Esophagus squamous epithelium (tissue), 5 donors: ENCODE data around the gene CDHR3. TPM values are rescaled to one million over a fixed set of nuclear protein-coding genes. Genes with fewer than 3 reads are reported as not detected.

Source experiments
- DNase-seq: peaks from one replicate; lab custom pipeline; 2025; lab: John Stamatoyannopoulos, UW
- H3K27ac ChIP-seq, 4 donors: fragments of 200-600 bp; sonication (generic); one replicate each; pipeline ENCODE4 v1.5.1; 2016 to 2019; ENCODE audit warnings: mild to moderate bottlenecking in 1 of 4
- H3K27me3 ChIP-seq, 4 donors: fragments of 200-600 bp; sonication (generic); 1 replicate in 3 of 4; 2 replicates in 1 of 4; pipeline versions ENCODE4 v1.5.1 to v1.6.0; 2017 to 2021; ENCODE audit warnings: antibody characterized with exemption in 1 of 4
- H3K36me3 ChIP-seq, 3 donors: fragments of 200-600 bp; sonication (generic); one replicate each; pipeline ENCODE4 v1.5.1; 2016 to 2019
- H3K4me1 ChIP-seq, 3 donors: fragments of 200-600 bp; sonication (generic); one replicate each; pipeline ENCODE4 v1.5.1; 2017 to 2019
- H3K4me3 ChIP-seq, 4 donors: fragments of 200-600 bp; sonication (generic); 1 replicate in 3 of 4; 2 replicates in 1 of 4; pipeline ENCODE4 v1.5.1; 2016 to 2019; ENCODE audit warnings: mild to moderate bottlenecking in 2 of 4, moderate library complexity in 1 of 4
- H3K9me3 ChIP-seq, 3 donors: fragments of 200-600 bp; sonication (generic); one replicate each; pipeline ENCODE4 v1.5.1; 2016 to 2019
- POLR2A ChIP-seq, 4 donors: fragments of 450-650 bp; IDR thresholded peaks; one replicate each; pipeline ENCODE4 v1.6.1; 2017; ENCODE audit warnings: antibody characterized with exemption in 4 of 4, mild to moderate bottlenecking in 4 of 4, moderate library complexity in 3 of 4
- WGBS, 2 donors: methylation state at CpG; one replicate each; pipeline ENCODE4 v1.1.5; 2018; 5-methylcytosine and 5-hydroxymethylcytosine counted together
- intact Hi-C: fragments of 100-400 bp; cut with DNase I; formaldehyde crosslinking; loops from one replicate; pipeline ENCODE4 v1.15.0; 2022
- total RNA-seq, 4 donors: library from RNA; depleted of rRNA; stranded (reverse); fragments of >200 nt; gene quantifications; one replicate each; pipeline ENCODE4 v1.1.0, GENCODE V29; 2016
- TF ChIP-seq, protein P1 (sequence below), 6 experiments: fragments of 450-650 bp in 4 of 6; fragments of 200-600 bp in 2 of 6; sonication (generic) in 2 of 6; IDR thresholded peaks; one replicate each; pipeline ENCODE4 v1.5.1; 2016 to 2019; ENCODE audit warnings: antibody characterized with exemption in 6 of 6, mild to moderate bottlenecking in 4 of 6, moderate library complexity in 4 of 6
- donor health status: DM: yes; HTN: yes; CAD: no.

CDHR3 gene, protein sequence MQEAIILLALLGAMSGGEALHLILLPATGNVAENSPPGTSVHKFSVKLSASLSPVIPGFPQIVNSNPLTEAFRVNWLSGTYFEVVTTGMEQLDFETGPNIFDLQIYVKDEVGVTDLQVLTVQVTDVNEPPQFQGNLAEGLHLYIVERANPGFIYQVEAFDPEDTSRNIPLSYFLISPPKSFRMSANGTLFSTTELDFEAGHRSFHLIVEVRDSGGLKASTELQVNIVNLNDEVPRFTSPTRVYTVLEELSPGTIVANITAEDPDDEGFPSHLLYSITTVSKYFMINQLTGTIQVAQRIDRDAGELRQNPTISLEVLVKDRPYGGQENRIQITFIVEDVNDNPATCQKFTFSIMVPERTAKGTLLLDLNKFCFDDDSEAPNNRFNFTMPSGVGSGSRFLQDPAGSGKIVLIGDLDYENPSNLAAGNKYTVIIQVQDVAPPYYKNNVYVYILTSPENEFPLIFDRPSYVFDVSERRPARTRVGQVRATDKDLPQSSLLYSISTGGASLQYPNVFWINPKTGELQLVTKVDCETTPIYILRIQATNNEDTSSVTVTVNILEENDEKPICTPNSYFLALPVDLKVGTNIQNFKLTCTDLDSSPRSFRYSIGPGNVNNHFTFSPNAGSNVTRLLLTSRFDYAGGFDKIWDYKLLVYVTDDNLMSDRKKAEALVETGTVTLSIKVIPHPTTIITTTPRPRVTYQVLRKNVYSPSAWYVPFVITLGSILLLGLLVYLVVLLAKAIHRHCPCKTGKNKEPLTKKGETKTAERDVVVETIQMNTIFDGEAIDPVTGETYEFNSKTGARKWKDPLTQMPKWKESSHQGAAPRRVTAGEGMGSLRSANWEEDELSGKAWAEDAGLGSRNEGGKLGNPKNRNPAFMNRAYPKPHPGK
- total RNA-seq: 1 to 10 TPM in 3 of 4 donors, under 1 TPM in 1; 0.32 to 2.5 (median 1.9) TPM

DNA sequence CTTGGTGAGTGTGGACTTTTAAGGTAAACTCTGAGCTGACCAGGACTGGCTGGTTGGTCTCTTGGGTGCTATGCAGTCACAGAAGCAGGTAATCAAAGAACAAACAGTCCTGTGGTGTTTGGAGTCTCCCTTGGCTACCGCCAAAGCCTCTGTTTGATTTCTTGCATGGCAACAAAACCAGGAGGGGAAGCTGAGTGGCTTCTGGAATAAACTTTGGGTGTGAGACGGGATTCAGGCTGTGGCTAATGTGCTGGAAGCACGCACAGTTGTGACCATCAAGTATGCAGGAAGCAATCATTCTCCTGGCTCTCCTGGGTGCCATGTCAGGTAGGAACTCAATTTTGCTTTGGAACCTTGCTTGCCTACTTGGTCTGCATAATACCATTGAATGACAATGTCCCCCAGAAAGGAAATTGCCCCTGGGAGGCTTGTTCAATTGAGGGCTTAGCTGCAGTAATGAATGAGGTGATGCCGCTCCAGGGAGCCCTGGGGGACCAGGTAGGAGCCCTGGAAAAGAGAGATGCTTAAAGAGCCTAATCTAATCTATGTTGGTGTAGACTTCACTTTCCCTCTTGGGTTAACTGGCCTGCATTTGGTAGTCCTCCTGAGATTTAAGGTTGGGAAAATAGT, at the start of gene CDHR3:
TSS of gene CDHR3 (plus strand) at position 227 of the 630 bp plus-strand sequence. CDS start at position 282, 55 bp downstream.
- H3K4me1 ChIP-seq: no peaks in the 10 kb centered on the region
- no peaks in the 10 kb centered on the region for H3K36me3 ChIP-seq
- 73 to 85% methylated on average over 3 of the region's 4 CpGs for WGBS, 2 donors
- DNase-seq: no peak
- no peak within 1 kb of the TSS for H3K27ac ChIP-seq
- H3K4me3 ChIP-seq: no peak within 1 kb of the TSS
- peaks cover 0 to 8% (median 0%) of the 10 kb centered on the region in 4 donors for H3K27me3 ChIP-seq
- intact Hi-C loops: no loop called here
- TF ChIP-seq, protein P1, sequence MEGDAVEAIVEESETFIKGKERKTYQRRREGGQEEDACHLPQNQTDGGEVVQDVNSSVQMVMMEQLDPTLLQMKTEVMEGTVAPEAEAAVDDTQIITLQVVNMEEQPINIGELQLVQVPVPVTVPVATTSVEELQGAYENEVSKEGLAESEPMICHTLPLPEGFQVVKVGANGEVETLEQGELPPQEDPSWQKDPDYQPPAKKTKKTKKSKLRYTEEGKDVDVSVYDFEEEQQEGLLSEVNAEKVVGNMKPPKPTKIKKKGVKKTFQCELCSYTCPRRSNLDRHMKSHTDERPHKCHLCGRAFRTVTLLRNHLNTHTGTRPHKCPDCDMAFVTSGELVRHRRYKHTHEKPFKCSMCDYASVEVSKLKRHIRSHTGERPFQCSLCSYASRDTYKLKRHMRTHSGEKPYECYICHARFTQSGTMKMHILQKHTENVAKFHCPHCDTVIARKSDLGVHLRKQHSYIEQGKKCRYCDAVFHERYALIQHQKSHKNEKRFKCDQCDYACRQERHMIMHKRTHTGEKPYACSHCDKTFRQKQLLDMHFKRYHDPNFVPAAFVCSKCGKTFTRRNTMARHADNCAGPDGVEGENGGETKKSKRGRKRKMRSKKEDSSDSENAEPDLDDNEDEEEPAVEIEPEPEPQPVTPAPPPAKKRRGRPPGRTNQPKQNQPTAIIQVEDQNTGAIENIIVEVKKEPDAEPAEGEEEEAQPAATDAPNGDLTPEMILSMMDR (IDR thresholded peaks at IDR 0.05): no peak
- no peak for TF ChIP-seq POLR2A (IDR thresholded peaks at IDR 0.05)
- H3K9me3 ChIP-seq: no peaks in the 10 kb centered on the region

DNA sequence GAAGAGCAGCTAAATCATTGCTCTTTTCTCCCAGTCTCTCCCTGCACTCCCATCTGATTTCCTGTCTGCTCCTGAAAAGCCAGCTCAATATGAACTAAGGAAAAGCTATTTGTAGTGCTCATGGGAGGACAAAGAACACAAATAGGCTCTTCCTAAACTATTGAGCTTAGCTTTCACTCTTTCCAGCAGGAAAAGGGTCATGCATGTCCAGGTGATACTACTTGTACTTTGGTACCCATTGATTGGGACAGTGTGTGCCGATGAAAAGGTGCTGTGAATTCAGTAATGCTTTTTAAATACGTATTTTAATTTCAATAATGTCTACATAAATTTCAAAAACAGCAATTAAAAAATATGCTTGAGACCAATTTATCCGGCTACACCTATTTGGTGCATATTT, 49.1 kb upstream of the CDHR3 start:
- DNase-seq: no peak
- H3K9me3 ChIP-seq: no peaks in the 10 kb centered on the region
- no peak overlapping the region for H3K27ac ChIP-seq
- 71 to 93% methylated on average over 3 of the region's 3 CpGs for WGBS, 2 donors
- TF ChIP-seq, protein P1 (IDR thresholded peaks at IDR 0.05): no peak
- no peak for TF ChIP-seq POLR2A (IDR thresholded peaks at IDR 0.05)
- H3K36me3 ChIP-seq: peaks cover 0 to 16% (median 0%) of the 10 kb centered on the region in 3 donors
- H3K4me3 ChIP-seq: no peak overlapping the region
- no peaks in the 10 kb centered on the region for H3K4me1 ChIP-seq
- intact Hi-C loops: no loop called here
- H3K27me3 ChIP-seq: no peaks in the 10 kb centered on the region

DNA sequence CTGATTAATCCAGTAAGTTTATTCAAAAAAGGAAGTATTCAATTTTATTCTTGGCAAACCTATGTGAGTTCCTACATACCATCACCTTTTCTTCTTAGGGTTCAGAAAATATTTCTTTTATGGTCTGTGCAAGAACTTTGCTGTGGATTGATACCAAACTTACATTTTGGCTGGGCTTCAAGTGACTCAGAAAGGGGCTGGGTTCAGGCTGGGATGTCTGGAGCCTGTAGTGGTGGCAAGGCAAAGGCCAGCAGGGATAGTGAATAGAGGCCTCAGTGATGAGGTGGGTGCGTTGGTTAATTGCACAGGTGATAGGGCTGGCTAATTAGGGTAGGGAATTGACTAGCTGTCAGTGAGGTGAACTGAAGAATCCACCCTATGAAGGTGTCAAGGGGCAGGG, 46.5 kb upstream of the CDHR3 start:
- intact Hi-C loops: no loop called here
- WGBS, 2 donors: 79 to 88% methylated on average over 1 of the region's 1 CpG
- Histone ChIP-seq H3K36me3 (peaks cover 0 to 10% (median 0%) of the 10 kb centered on the region in 3 donors), H3K27ac (no peak overlapping the region), H3K27me3 (no peaks in the 10 kb centered on the region), H3K4me3 (no peak overlapping the region), H3K4me1 (no peaks in the 10 kb centered on the region), H3K9me3 (no peaks in the 10 kb centered on the region)
- TF ChIP-seq, protein P1 (IDR thresholded peaks at IDR 0.05): no peak
- no peak for TF ChIP-seq POLR2A (IDR thresholded peaks at IDR 0.05)
- DNase-seq: no peak

DNA sequence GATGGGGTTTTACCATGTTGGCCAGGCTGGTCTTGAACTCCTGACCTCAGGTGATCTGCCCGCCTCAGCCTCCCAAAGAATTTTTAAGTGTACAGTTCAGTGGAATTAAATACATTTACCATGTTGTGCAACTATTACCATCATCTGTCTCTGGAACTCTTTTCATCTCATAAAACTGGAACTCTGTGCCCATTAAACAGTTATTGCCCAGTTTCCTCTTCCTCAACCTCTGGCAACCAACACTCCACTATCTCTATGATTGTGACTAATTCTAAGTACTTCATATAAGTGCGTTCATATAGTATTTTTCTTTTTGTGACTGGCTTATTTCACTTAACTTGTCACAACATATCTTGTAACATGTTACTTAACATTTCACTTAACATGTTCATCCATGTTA, 45.4 kb upstream of the CDHR3 start:
- H3K4me1 ChIP-seq: no peaks in the 10 kb centered on the region
- no peak for TF ChIP-seq POLR2A (IDR thresholded peaks at IDR 0.05)
- TF ChIP-seq, protein P1 (IDR thresholded peaks at IDR 0.05): no peak
- no peaks in the 10 kb centered on the region for H3K9me3 ChIP-seq
- intact Hi-C loops: no loop called here
- 89 to 91% methylated on average over 2 of the region's 2 CpGs for WGBS, 2 donors
- H3K27me3 ChIP-seq: no peaks in the 10 kb centered on the region
- H3K36me3 ChIP-seq: peaks cover 0 to 4% (median 0%) of the 10 kb centered on the region in 3 donors
- no peak for DNase-seq
- H3K4me3 ChIP-seq: no peak overlapping the region
- no peak overlapping the region for H3K27ac ChIP-seq
